Fibroblast of peridontal ligament (primary cell): ENCODE measurements around the gene GNAQ.

Source experiments
- DNase-seq: peaks from one replicate; pipeline ENCODE4 v3.0.0-alpha.2; 2010; ENCODE audit errors: extremely low read depth

GNAQ gene

GRCh38 chr9:77843871-77844155, 187.8 kb downstream of the GNAQ start:
- no peak for DNase-seq

DNA sequence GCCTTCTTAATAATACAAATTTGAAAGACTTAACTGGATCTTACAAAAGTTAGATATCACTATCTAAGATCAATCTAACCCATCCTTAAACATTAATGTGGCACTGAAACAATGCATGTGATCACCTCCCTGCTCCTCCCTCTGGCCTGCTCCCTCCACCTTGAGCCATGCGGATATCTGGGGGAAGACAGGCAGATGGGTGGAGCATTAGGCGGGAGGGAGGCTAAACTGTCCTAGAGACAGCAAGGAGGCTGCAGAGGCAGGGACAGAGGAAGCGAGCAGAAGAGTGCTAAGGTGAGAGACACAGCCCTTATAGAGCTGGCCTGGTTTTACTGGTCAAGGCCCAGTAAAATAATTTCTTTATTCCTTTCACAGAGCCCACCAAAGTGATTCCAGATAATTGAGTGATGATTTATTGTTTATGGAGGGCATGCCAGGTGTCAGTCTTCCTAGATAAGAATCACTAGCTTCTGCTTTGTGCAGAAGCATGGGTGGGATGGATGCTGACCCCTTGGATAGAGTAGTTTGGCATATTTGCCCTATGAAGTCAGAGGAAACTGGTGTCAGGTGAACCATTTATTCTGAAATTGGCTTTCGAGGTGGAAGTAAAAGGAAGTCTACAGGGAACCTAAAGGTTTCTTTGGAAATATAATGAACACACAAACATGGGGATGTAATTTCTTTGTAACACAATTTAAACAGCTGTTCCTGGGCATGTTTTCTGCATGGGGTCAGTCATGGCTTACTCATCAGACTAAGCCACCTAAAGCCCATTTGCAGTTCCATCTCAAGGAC, 188.3 kb downstream of the GNAQ start:
- DNase-seq = no peak

DNA sequence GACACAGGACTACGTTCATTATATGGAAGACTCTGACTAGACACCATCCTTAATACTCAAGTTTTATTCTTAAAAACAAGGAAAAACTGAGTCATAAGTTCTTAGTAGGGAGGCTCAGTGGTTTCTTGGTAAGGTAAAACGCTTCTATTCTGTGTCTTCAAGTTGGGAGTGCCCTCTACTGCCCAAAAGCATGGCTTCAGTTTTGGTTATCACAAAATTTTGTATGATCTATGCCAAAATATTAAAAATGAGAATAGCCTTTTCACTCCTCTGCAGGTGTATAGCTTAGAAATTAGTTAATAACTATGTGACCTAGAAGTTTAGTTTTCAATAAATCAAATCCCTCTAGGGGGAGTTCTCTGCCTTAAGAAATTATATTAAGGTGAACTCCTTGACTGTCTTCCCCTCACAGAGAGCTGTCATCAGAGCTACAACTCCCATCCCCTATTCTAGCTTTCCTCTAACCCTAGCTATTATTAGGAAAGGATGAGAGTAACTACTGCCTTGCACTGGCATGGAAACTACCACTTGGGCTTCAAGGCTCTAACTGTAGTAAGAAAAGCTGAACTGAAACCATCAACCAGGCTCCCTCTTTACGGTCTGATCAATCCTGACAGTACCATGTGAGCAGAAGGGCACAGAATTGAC, 189.7 kb downstream of the GNAQ start:
- peak; percentile 39 for DNase-seq

DNA sequence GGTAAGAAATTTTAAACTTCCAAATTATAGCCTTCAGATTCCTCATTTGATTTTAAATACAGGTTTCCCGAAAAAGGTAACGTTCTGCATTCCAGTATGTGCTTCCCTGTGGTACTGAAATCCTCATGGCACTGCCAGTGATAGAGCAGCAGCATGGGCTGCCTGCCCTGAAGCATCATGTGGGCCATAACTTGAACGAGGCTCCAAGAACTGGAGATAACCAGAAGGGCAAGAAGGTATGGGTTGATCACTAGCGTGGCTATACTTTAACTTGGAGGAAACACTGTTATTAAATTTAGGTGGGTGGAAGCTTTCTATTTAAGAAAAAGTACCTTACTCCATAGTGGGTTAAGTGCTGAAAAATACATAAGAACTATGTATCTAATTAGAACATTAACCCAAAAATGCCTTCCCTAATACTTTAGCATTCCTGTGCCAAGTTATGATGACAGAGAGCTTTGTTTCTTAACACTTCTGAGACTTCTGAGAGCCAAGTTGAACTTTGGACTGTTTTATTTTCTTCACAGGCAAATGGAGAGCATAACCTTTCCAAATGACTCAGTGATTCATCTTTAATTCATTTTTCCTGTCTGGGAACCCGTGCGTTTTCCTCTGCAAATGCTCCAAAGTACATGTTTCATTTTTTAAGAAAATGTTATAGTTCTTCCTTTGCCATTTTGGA, 192.0 kb downstream of the GNAQ start:
- peak; percentile 81 for DNase-seq

GRCh38 chr9:77838986-77839385, 192.6 kb downstream of the GNAQ start:
- peak; percentile 48 for DNase-seq

DNA sequence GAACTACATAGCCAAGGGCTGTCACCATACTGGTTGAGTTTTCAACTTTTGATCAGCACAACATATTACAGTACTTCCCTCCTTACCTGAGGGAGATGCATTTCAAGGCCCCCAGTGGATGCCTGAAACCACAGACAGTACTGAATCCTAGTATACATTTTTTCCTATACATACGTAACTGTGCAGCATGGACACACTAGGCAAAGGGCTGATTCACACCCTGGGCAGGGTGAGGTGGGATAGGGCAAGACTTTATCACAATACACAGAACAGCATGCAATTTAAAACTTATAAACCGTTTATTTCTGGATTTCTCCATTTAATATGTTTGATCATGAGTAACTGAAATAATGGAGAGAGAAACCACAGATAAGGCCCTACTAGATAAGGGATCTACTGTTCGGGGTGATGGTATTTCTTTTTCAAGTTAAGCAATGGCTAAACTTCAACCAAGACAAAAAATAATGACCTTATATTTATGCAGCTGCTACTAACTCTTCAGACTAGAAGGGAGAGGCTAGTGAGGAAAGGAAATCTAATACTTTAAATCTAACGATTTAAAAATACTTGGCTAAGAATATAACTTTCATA, 196.6 kb downstream of the GNAQ start:
- DNase-seq = no peak

GRCh38 chr9:77833561-77834429, 197.8 kb downstream of the GNAQ start:
- peak; percentile 86 for DNase-seq

DNA sequence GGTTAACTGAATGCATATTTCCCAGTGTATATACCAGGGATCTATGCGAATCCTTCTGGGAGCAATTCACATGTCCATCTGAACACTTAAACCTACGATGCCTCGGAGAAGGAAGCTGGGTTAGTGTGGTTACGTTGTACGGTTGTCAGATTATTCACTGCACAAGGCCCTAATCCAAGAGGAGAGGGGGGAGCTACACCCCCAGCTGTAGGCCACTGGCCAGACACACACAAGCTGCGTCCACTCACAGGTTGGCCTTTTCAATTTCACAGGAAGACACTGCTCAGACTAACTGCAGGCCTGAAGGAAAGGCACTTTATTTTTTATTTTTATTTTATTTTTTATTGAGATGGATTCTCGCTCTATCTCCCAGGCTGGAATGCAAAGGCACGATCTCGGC, 199.0 kb downstream of the GNAQ start:
- no peak for DNase-seq

- DNase-seq = no peak
These were observed 199.8 kb downstream of the GNAQ start for GRCh38 chr9:77831781-77832180.

DNA sequence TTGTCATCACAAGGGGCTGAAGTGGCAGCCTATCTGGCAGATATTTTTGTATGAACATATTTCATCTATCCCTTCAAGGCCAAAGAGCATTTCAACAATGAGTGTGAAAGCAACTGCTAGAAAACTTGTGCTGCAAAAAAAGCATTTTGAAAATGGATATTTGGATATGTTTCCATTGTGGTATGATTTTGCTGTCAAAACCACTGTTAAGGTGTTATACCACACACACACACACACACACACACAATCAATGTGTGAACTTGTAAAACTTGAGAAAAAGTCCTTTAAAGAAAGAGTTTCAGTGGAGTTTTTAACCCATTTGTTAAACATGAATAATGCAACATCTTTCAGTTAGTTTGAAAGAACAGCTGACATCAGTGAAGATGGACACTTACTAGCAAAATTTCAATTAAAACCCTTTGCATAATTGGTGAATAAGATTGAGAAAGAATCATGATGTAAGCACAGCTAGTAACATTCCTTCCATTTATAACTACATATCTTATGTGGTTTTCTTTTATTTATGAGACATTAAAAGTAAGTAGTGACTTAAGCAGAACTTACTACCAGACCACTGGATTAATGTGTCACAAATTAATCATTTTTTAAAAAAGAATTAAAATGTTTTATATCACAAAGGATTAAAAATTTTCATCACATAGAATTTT, 200.9 kb downstream of the GNAQ start:
- peak; percentile 63 for DNase-seq

DNA sequence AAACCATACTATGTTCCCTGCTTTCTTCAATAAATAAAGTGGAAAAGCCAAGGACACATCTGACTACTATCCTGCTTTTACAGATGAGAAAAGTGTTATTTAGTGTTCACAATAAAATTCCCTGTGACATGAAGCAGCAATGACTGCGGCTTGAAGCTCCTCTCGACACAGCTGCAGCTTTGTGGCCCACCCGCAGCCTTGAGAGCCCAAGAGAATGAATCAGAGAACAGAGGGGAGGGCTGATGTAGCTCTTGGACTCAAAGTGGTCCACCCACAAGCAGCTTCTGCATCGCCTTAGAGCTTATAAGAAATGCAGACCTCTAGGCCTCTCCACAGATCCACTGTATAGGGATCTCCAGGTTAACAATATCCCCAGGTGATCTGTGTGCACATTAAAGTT, 202.2 kb downstream of the GNAQ start:
- DNase-seq = no peak

GRCh38 chr9:77827104-77827784, 204.4 kb downstream of the GNAQ start:
- DNase-seq = no peak

- peak; percentile 35 for DNase-seq
These were observed 205.0 kb downstream of the GNAQ start for GRCh38 chr9:77826621-77827020.

DNA sequence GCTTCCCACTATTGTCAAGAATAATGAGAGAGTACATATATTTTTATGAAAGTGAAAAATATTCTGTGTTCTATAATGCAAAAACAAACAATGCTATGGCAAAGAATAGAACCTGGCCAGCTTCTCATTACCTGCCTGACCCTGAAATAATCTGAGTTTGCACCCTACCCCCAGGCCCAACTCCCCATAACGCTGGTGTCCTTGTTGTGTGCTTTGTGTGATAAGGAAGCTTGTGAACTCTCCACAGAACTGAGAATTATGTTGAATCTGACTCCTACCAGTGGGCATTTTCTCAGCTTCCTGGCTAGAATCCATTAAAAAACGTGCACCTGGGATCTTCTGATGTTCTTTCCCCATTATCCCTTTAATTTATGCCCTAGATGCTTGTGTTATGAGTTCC, 205.5 kb downstream of the GNAQ start:
- no peak for DNase-seq

DNA sequence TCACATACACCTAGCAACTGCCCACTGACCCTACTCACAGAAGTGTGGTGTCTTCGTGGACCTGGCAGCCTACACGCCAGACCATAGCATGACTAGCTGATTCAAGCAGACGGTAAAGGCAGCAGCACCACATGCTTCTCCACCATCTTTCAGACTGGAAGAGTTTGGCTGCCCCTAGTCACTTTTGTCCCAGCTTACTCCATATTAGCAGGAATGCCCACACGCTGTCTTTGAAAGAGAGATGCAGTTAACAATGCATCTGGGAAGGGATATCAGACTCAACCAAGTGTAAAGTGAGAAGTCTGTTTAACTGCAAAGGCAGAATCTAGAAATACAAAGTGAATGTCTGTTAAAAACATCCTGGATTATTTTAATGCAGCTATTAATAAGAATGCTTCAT, 206.2 kb downstream of the GNAQ start:
- DNase-seq = no peak

GRCh38 chr9:77820293-77820954, 211.2 kb downstream of the GNAQ start:
- peak; percentile 73 for DNase-seq

GRCh38 chr9:77819657-77820056, 212.0 kb downstream of the GNAQ start:
- peak; percentile 56 for DNase-seq

- no peak for DNase-seq
These were observed 213.9 kb downstream of the GNAQ start for GRCh38 chr9:77817590-77818311.

DNA sequence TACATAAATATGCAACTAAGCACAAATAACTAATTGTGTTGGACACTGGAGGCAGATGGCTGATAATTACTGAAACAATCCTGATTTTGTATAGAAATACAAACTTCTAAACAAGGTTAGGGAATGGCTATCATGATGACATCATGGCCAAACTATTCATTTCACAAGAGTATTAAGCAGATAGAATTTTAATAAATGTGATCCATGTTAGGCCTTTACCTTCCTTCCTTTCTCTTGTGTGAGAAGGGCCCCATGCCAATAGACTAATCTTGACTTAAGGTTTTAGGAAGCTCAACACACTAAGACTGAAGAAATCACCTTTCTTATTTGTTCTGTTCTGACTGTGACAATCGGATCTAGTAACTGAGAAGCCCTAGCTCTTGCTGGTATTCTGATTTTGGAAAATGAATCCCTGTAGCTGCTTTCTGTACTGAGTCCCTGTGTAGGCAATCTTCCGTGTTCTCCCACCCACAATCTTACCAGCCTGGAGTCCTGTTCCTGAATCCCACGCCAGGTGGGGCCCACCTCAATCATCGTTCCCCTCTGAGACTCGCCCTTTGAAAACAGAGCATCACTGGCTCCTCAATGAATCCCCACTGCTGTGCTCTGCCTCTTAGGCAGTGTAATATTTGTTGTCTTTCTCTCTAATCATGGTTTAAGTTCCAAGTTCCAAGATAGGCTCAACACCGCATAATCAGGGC, 214.8 kb downstream of the GNAQ start:
- peak; percentile 15 for DNase-seq
